Activated naive CD8-positive, alpha-beta T cell (primary cell): ENCODE measurements around the gene TM4SF18.

ENCODE experiments used
- H3K27ac Mint-ChIP-seq: one replicate; pipeline ENCODE4 v1.8.0; 2021; ENCODE audit warnings: mixed read lengths
- H3K27me3 Mint-ChIP-seq: one replicate; pipeline ENCODE4 v1.8.0; 2021; ENCODE audit warnings: mixed read lengths
- H3K36me3 Mint-ChIP-seq: one replicate; pipeline ENCODE4 v1.8.0; 2021; ENCODE audit warnings: mixed read lengths
- H3K4me1 Mint-ChIP-seq: one replicate; pipeline ENCODE4 v1.8.0; 2021; ENCODE audit warnings: low read depth, mixed read lengths
- H3K4me3 Mint-ChIP-seq: one replicate; pipeline ENCODE4 v1.8.0; 2021; ENCODE audit warnings: mild to moderate bottlenecking, mixed read lengths
- H3K9me3 Mint-ChIP-seq: one replicate; pipeline ENCODE4 v1.8.0; 2021; ENCODE audit warnings: low read depth, mixed read lengths

The TM4SF18 gene

GRCh38 chr3:149321136-149321535 lies 12.3 kb downstream of the TM4SF18 start:
- no peaks in the 10 kb centered on the region for H3K9me3 Mint-ChIP-seq
- no peaks in the 10 kb centered on the region for H3K4me1 Mint-ChIP-seq
- no peak overlapping the region for H3K27ac Mint-ChIP-seq
- no peak overlapping the region for H3K4me3 Mint-ChIP-seq
- no peaks in the 10 kb centered on the region for H3K36me3 Mint-ChIP-seq
- peaks cover 3% of the 10 kb centered on the region for H3K27me3 Mint-ChIP-seq

DNA sequence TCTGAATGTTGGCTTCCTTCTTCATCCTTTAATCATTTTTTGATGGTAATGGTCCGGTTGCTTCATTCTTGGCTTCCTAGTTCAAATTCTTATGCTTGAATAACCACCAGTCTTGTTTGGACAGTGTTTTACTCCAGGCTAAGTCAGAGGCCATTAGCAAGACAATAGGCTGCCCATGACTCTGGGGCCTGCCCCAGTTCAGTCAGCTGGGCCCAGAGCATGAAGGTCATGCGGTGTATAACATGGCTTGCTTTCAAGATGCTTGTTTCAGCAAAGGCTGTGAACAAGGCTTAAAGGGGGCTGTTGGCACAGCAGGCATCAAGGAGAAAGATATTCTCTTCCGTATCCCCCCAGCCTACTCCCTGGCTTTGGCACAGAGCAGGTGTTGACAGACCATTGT lies 13.7 kb downstream of the TM4SF18 start:
- no peaks in the 10 kb centered on the region for H3K9me3 Mint-ChIP-seq
- no peak overlapping the region for H3K4me3 Mint-ChIP-seq
- no peaks in the 10 kb centered on the region for H3K4me1 Mint-ChIP-seq
- no peaks in the 10 kb centered on the region for H3K36me3 Mint-ChIP-seq
- peaks cover 3% of the 10 kb centered on the region for H3K27me3 Mint-ChIP-seq
- H3K27ac Mint-ChIP-seq, result no peak overlapping the region

DNA sequence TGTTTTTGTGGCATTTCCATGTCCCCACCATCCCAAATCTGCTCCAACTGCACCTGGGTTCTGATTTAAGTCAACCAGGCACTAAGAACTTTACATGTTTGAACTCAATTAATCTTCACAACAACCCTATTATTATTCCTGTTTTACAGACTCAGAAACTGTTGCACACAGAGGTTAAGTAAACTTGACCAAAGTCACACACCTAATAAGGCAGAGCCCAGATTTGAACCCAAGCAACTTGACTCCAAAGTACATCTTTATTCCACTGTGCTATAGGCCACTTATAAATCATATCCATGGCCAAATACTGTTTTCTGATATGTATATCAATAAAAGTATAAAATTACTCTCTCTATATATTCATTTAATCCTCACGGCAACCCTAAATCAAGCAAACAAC lies 16.4 kb downstream of the TM4SF18 start:
- H3K4me1 Mint-ChIP-seq, result no peaks in the 10 kb centered on the region
- H3K9me3 Mint-ChIP-seq, result no peaks in the 10 kb centered on the region
- no peak overlapping the region for H3K27ac Mint-ChIP-seq
- H3K36me3 Mint-ChIP-seq, result no peaks in the 10 kb centered on the region
- H3K4me3 Mint-ChIP-seq, result no peak overlapping the region
- peaks cover 13% of the 10 kb centered on the region for H3K27me3 Mint-ChIP-seq

- no peaks in the 10 kb centered on the region for H3K36me3 Mint-ChIP-seq
- H3K4me3 Mint-ChIP-seq, result no peak overlapping the region
- H3K27me3 Mint-ChIP-seq, result peaks cover 15% of the 10 kb centered on the region
- H3K4me1 Mint-ChIP-seq, result no peaks in the 10 kb centered on the region
- H3K9me3 Mint-ChIP-seq, result no peaks in the 10 kb centered on the region
- H3K27ac Mint-ChIP-seq, result no peak overlapping the region
Observed at GRCh38 chr3:149316437-149316836, 17.0 kb downstream of the TM4SF18 start.

- H3K27me3 Mint-ChIP-seq, result peaks cover 17% of the 10 kb centered on the region
- no peaks in the 10 kb centered on the region for H3K4me1 Mint-ChIP-seq
- H3K4me3 Mint-ChIP-seq, result no peak overlapping the region
- H3K9me3 Mint-ChIP-seq, result no peaks in the 10 kb centered on the region
- H3K36me3 Mint-ChIP-seq, result no peaks in the 10 kb centered on the region
- H3K27ac Mint-ChIP-seq, result no peak overlapping the region
Observed at GRCh38 chr3:149315694-149316093, 17.7 kb downstream of the TM4SF18 start.

DNA sequence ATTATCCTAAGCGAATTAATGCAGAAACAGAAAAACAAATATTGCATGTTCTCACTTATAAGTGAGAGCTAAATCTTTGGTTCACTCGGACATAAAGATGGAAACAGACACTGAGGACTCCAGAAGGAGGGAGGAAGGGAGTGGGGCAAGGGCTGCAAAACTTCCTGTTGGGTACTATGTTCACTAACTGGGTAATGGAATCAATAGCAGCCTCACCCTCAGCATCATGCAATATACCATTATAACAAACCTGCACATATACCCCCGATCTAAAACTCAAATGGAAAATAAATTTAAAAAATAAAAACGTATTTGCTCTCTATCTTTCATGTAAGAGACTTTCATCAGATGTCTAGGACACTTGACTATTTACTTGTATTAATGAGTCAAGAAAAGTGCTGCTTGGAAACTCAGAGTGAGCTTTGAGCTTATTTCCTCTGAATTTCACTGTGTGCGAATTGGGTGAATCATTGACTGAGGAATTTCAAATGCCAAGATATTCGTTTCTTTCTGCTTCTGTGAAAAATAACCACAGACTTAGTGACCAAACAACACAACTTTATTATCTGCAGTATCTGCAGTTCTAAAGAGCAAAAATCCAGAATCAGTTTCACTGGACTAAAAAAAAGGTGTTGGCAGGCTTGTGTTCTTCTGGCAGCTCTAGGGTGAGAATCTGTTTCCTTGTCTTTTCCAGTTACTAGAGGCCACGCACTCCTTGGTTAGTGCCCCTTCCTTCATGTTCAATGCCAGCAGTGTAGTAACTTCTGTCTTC lies 18.4 kb downstream of the TM4SF18 start:
- H3K9me3 Mint-ChIP-seq, result no peaks in the 10 kb centered on the region
- no peaks in the 10 kb centered on the region for H3K4me1 Mint-ChIP-seq
- H3K27ac Mint-ChIP-seq, result no peak overlapping the region
- H3K36me3 Mint-ChIP-seq, result no peaks in the 10 kb centered on the region
- peaks cover 19% of the 10 kb centered on the region for H3K27me3 Mint-ChIP-seq
- H3K4me3 Mint-ChIP-seq, result no peak overlapping the region

- H3K27me3 Mint-ChIP-seq, result peaks cover 19% of the 10 kb centered on the region
- no peaks in the 10 kb centered on the region for H3K4me1 Mint-ChIP-seq
- no peaks in the 10 kb centered on the region for H3K36me3 Mint-ChIP-seq
- no peaks in the 10 kb centered on the region for H3K9me3 Mint-ChIP-seq
- no peak overlapping the region for H3K27ac Mint-ChIP-seq
- H3K4me3 Mint-ChIP-seq, result no peak overlapping the region
Observed at GRCh38 chr3:149313542-149313941, 19.9 kb downstream of the TM4SF18 start.

GRCh38 chr3:149310796-149311534 lies 22.5 kb downstream of the TM4SF18 start:
- Mint-ChIP-seq H3K4me1 (no peaks in the 10 kb centered on the region), H3K27me3 (peaks cover 16% of the 10 kb centered on the region), H3K27ac (no peak overlapping the region), H3K4me3 (no peak overlapping the region), H3K36me3 (no peaks in the 10 kb centered on the region), H3K9me3 (no peaks in the 10 kb centered on the region)

- H3K4me3 Mint-ChIP-seq, result no peak overlapping the region
- H3K9me3 Mint-ChIP-seq, result no peaks in the 10 kb centered on the region
- no peaks in the 10 kb centered on the region for H3K36me3 Mint-ChIP-seq
- H3K27me3 Mint-ChIP-seq, result peaks cover 18% of the 10 kb centered on the region
- no peak overlapping the region for H3K27ac Mint-ChIP-seq
- H3K4me1 Mint-ChIP-seq, result no peaks in the 10 kb centered on the region
Observed at GRCh38 chr3:149307435-149307783, 26.0 kb downstream of the TM4SF18 start.

DNA sequence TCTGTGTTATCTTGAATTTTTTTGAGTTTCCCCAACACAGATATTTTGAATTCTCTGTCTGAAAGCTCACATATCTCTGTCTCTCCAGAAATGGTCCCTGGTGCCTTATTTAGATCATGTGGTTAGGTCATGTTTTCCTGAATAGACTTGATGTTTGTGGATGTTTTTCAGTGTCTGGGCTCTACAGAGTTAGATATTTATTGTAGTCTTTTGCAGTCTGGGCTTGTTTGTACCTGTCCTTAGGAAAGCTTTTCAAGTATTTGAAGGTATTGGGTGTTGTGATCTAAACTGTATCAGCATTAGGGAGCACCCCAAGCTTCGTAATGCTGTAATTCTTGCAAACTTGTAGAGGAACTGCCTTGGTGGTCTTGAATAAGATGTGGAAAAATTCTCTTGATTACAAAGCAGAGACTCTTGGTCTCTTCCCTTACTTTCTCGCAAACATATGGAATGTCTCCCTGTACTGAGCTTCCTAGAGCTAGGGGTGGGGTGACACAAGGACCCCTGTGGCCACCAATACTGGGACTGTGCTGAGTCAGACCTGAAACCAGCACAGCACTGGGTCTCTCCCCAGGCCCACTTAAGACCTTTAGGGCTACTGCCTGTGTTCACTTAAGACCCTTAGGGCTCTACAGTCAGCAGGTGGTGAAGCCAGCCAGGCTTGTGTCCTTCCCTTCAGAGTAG lies 26.5 kb downstream of the TM4SF18 start:
- Mint-ChIP-seq H3K9me3 (no peaks in the 10 kb centered on the region), H3K36me3 (no peaks in the 10 kb centered on the region), H3K27ac (no peak overlapping the region), H3K27me3 (peaks cover 14% of the 10 kb centered on the region), H3K4me3 (no peak overlapping the region), H3K4me1 (no peaks in the 10 kb centered on the region)

DNA sequence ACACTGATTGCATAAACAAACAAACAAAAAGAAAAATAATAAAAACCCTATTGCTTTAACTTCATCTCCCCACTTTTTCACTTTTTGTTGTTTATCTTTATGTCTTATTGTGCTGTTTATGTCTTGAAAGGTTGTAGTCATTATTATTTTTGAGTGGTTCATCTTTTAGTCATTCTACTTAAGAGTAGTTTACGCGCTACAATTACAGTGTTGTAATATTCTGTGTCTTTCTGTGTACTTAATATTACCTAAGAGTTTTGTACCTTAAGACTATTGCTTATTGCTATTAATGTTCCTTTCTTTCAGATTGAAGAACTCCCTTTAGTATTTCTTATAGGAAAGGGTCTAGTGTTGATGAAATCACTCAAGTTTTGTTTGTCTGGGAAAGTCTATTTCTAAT lies 28.1 kb downstream of the TM4SF18 start:
- H3K36me3 Mint-ChIP-seq, result no peaks in the 10 kb centered on the region
- no peak overlapping the region for H3K4me3 Mint-ChIP-seq
- no peaks in the 10 kb centered on the region for H3K9me3 Mint-ChIP-seq
- no peaks in the 10 kb centered on the region for H3K4me1 Mint-ChIP-seq
- peaks cover 10% of the 10 kb centered on the region for H3K27me3 Mint-ChIP-seq
- H3K27ac Mint-ChIP-seq, result no peak overlapping the region

DNA sequence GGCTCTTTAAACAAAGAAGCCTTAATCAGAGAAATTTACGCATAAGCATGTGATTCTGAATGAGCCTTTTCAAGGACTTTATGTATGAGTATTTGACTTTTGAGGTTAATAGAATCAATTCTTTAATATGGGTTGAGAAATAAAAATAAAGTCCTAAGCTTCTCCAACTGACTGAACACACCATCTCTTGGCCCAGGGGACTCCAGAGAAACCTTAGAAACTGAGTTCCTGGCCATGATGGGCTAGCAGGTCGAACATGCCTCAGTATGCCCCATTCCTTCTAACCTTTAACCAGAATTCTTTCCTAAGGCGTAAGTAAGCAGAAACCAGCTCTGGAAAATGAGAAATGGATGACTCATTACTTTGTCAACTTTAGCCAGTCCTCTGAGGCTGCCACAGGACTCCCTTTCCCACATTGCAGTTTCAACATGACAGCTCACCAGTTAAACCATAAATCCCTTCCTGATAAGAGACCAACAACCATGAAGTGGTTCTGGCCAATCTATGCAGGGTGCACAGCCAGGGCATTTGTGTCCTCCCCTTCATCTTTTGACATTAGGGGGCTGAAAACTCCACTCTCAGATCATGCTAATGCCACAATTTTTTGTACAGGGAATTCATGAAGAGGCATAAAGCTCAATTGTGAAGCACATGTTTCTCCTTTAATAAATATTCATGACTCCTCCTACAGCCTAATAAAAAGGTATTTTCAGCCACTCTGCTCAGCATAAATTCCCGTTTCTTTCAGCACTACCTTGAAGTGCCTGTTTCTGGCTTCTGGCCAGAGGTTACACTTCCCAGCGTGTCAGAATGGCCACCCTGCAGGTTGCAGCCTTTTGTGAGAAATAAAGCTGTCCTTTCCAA lies 33.3 kb downstream of the TM4SF18 start:
- no peak overlapping the region for H3K4me3 Mint-ChIP-seq
- H3K27ac Mint-ChIP-seq, result no peak overlapping the region
- no peaks in the 10 kb centered on the region for H3K36me3 Mint-ChIP-seq
- no peaks in the 10 kb centered on the region for H3K4me1 Mint-ChIP-seq
- H3K27me3 Mint-ChIP-seq, result peaks cover 5% of the 10 kb centered on the region
- no peaks in the 10 kb centered on the region for H3K9me3 Mint-ChIP-seq

DNA sequence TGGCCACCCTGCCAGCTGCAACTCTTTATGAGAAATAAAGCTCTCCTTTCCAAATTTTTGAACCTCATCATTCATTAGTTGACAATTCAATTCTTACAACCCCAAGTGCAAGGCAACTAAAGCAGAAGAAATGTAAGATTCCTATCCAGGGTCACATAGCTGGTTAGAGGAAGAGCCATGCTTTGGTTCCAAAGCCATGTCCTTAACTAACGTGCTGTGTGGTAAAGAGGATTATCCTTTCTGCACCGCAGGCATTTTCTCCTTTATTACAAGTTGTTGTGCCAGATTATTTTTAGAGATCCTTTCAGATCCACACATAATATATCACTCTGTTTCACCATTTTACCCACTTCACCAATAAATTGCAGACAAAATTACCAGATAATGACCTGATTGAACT lies 36.5 kb downstream of the TM4SF18 start:
- H3K27me3 Mint-ChIP-seq, result no peaks in the 10 kb centered on the region
- no peak overlapping the region for H3K4me3 Mint-ChIP-seq
- H3K9me3 Mint-ChIP-seq, result no peaks in the 10 kb centered on the region
- H3K27ac Mint-ChIP-seq, result no peak overlapping the region
- H3K4me1 Mint-ChIP-seq, result no peaks in the 10 kb centered on the region
- H3K36me3 Mint-ChIP-seq, result no peaks in the 10 kb centered on the region

DNA sequence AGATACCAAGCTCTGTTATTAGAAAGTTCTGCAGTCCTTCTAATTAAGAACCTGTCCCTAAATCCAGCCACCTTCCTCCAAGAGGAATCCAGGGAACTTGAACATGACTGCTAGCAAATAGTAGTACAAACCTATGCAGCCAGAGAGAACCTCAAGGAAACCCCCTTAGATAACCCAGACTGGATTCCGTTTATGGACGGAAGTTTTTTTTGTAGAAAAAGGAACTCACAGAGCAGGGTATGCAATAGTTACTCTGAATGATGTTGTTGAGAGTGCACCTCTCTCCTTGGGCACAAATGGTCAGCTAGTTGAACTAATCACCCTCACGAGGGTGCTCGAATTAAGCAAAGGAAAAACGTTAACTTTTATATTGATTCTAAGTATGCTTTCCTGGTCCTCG lies 40.8 kb downstream of the TM4SF18 start:
- no peaks in the 10 kb centered on the region for H3K9me3 Mint-ChIP-seq
- H3K4me3 Mint-ChIP-seq, result no peak overlapping the region
- H3K36me3 Mint-ChIP-seq, result no peaks in the 10 kb centered on the region
- H3K4me1 Mint-ChIP-seq, result no peaks in the 10 kb centered on the region
- H3K27ac Mint-ChIP-seq, result no peak overlapping the region
- H3K27me3 Mint-ChIP-seq, result no peaks in the 10 kb centered on the region

- no peaks in the 10 kb centered on the region for H3K36me3 Mint-ChIP-seq
- H3K4me3 Mint-ChIP-seq, result no peak overlapping the region
- H3K4me1 Mint-ChIP-seq, result no peaks in the 10 kb centered on the region
- no peaks in the 10 kb centered on the region for H3K27me3 Mint-ChIP-seq
- H3K27ac Mint-ChIP-seq, result no peak overlapping the region
- H3K9me3 Mint-ChIP-seq, result no peaks in the 10 kb centered on the region
Observed at GRCh38 chr3:149291178-149291577, 42.3 kb downstream of the TM4SF18 start.
